OCI-M2 (cell line): ENCODE data around the gene MAPK10.

ENCODE experiments used
- DNase-seq: peaks from one replicate; lab custom pipeline; 2025; ENCODE audit not compliant: unreplicated experiment; lab: John Stamatoyannopoulos, UW

Gene MAPK10

DNA sequence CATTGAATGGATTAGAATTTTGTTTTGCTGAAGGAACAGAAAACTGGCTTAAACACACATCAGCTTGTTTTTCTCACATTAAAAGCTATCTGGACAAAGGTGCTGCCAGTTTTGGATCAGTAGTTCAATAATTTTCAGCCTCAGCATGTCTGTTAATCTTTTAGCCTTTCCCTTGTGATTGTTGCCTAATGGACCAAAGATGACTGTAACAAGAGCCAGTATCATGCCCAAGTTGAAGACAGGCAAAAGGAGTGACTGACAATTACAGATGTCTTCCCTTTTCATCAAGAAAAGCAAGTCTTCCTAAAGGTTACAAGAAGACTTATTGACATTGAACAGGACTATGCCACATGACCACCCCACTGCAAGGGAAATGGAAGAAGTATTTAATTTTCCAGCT lies 419.7 kb downstream of the MAPK10 start:
- no peak for DNase-seq
